Kidney (tissue), 14 donors: Measurements from ENCODE around the gene SRRM1. TPM values are rescaled to one million over a fixed set of nuclear protein-coding genes. Genes with fewer than 3 reads are reported as not detected.
"Not testable (repeated sequence)": the region's sequence is repeated elsewhere in the genome, so short reads cannot be mapped to it uniquely, and the experiment has no call there.

Source experiments
- DNase-seq, 5 donors: peaks; one replicate each; pipeline ENCODE4 v3.0.0-alpha.2; 2013 to 2020
- FAIRE-seq: peaks from 2 replicates; lab custom pipeline; 2012; peaks lifted over from hg19 to GRCh38; lab: Jason Lieb, UNC
- H3K27ac ChIP-seq, 2 donors: one replicate each; pipeline ENCODE4 v1.7.0; 2013; ENCODE audit warnings: low read depth in 2 of 2, low read length in 2 of 2, inconsistent platforms in 1 of 2
- H3K27me3 ChIP-seq: one replicate; pipeline ENCODE4 v1.7.1; 2013; ENCODE audit warnings: low read length, inconsistent platforms; ENCODE audit not compliant: control insufficient read depth, insufficient read depth
- H3K36me3 ChIP-seq, 3 donors: one replicate each; pipeline versions ENCODE4 v1.7.0 to v1.7.1; 2013; ENCODE audit warnings: low read length in 3 of 3, control low read depth in 1 of 3, inconsistent platforms in 1 of 3; ENCODE audit not compliant: insufficient read depth in 3 of 3, control insufficient read depth in 2 of 3
- H3K4me1 ChIP-seq, 3 donors: one replicate each; pipeline versions ENCODE4 v1.7.0 to v1.7.1; 2013; ENCODE audit warnings: low read length in 3 of 3, inconsistent platforms in 1 of 3, low read depth in 1 of 3; ENCODE audit not compliant: control insufficient read depth in 2 of 3, insufficient read depth in 2 of 3
- H3K4me3 ChIP-seq, 3 donors: one replicate each; pipeline versions ENCODE4 v1.7.0 to v1.8.1; 2013; ENCODE audit warnings: low read length in 3 of 3, control low read depth in 1 of 3, inconsistent platforms in 1 of 3
- H3K9ac ChIP-seq, 3 donors: one replicate each; pipeline versions ENCODE4 v1.7.0 to v1.7.1; 2013; ENCODE audit warnings: low read length in 3 of 3, control low read depth in 1 of 3, inconsistent platforms in 1 of 3
- H3K9me3 ChIP-seq, 3 donors: one replicate each; pipeline versions ENCODE4 v1.7.0 to v1.7.1; 2013; ENCODE audit warnings: low read length in 3 of 3, control low read depth in 1 of 3, inconsistent platforms in 1 of 3; ENCODE audit not compliant: control insufficient read depth in 2 of 3, insufficient read depth in 1 of 3
- intact Hi-C: fragments of 100-400 bp; cut with DNase I; formaldehyde crosslinking; loops from one replicate; pipeline ENCODE4 v1.11.1; 2022
- polyA plus RNA-seq: library from polyadenylated mRNA; stranded (reverse); fragments of 350-450 nt; fragmentation: Illumina TruSeq; extraction: RNeasy Lipid Tissue Mini Kit (QIAGEN cat#74804); gene quantifications from one replicate; pipeline ENCODE4 v1.2.3, GENCODE V29; 2014; ENCODE audit warnings: low read depth, low replicate concordance; ENCODE audit not compliant: insufficient read depth
- total RNA-seq: library from RNA; stranded (reverse); fragmentation: NEBNext Ultra II Directional; extraction: Animal tissue kit (Norgen Biotek cat#: 25700); gene quantifications from one replicate; pipeline ENCODE4 v1.2.1, GENCODE V29; 2021
- TF ChIP-seq, protein P1 (sequence below): IDR thresholded peaks from 3 replicates; pipeline ENCODE4 v1.5.1; 2012; ENCODE audit warnings: mild to moderate bottlenecking, moderate library complexity, borderline replicate concordance; ENCODE audit not compliant: insufficient read depth; ENCODE audit errors: extremely low read depth
- donor health status: control.
- donor health status: control.
- donor health status: control.
- donor health status: control.
- donor health status: control.
- donor health status: DM: yes; HTN: yes; CAD: no.
- donor health status: Normal renal cell carcinoma (clear cell type).

The SRRM1 gene
- total and polyA plus RNA-seq, 2 donors from 2014 or later: 21.1 to 123 TPM

GRCh38 chr1:24673341-24673740 is 30.2 kb downstream of the SRRM1 start:
- intact Hi-C loops: no loop called here
- Histone ChIP-seq H3K27ac (no peak overlapping the region), H3K36me3 (peaks cover 10 to 35% (median 30%) of the 10 kb centered on the region in 3 donors), H3K4me3 (no peak overlapping the region), H3K27me3 (no peaks in the 10 kb centered on the region), H3K4me1 (no peaks in the 10 kb centered on the region), H3K9ac (no peak overlapping the region), H3K9me3 (no peaks in the 10 kb centered on the region)
- FAIRE-seq (no peak), DNase-seq (no peak)
- TF ChIP-seq, protein P1, sequence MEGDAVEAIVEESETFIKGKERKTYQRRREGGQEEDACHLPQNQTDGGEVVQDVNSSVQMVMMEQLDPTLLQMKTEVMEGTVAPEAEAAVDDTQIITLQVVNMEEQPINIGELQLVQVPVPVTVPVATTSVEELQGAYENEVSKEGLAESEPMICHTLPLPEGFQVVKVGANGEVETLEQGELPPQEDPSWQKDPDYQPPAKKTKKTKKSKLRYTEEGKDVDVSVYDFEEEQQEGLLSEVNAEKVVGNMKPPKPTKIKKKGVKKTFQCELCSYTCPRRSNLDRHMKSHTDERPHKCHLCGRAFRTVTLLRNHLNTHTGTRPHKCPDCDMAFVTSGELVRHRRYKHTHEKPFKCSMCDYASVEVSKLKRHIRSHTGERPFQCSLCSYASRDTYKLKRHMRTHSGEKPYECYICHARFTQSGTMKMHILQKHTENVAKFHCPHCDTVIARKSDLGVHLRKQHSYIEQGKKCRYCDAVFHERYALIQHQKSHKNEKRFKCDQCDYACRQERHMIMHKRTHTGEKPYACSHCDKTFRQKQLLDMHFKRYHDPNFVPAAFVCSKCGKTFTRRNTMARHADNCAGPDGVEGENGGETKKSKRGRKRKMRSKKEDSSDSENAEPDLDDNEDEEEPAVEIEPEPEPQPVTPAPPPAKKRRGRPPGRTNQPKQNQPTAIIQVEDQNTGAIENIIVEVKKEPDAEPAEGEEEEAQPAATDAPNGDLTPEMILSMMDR: no peak

DNA sequence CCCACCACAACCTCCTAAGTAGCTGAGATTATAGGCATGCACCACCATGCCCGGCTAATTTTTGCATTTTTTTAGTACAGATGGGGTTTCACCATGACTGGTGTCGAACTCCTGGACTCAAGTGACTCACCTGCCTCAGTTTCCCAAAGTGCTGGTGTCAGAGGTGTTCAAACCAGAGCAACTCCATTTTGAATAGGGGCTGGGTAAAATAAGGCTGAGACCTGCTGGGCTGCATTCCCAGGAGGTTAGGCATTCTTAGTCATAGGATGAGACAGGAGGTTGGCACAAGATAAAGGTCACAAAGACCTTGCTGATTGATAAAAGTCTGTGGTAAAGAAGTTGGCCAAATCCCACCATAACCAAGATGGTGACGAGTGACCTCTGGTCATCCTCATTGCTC is 35.3 kb downstream of the SRRM1 start:
- H3K27ac ChIP-seq, H3K4me3 ChIP-seq, intact Hi-C loops, H3K9me3 ChIP-seq, FAIRE-seq, H3K9ac ChIP-seq, H3K4me1 ChIP-seq, H3K27me3 ChIP-seq, DNase-seq: not testable (repeated sequence)
- peaks cover 4 to 11% (median 10%) of the 10 kb centered on the region in 3 donors for H3K36me3 ChIP-seq

DNA sequence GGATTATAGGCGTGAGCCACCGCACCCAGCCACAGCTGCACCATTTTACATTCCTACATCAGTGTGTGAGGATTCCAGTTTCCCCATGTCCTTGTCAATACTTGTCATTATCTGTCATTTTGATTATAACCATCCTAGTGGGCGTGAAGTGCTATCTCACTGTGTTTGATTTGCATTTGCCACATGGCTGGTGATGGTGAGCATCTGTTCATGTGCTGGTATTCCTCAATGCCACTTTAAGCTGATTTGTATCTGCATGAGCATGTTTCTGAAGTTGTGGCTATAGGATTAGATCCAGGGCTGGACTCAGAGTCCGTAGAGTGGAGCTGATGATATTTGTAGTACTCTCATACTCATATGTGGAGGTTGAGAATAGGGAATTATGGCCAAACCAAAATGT is 36.6 kb downstream of the SRRM1 start:
- FAIRE-seq: no peak
- Histone ChIP-seq H3K36me3 (peaks cover 2 to 3% (median 2%) of the 10 kb centered on the region in 3 donors), H3K4me1 (no peaks in the 10 kb centered on the region), H3K27me3 (no peaks in the 10 kb centered on the region), H3K9ac (no peak overlapping the region), H3K9me3 (no peaks in the 10 kb centered on the region), H3K4me3 (no peak overlapping the region), H3K27ac (no peak overlapping the region)
- intact Hi-C loops: loop anchor here (5.0 kb wide), 1 partner anchor 158 kb away; no protein-coding TSS in a partner anchor
- TF ChIP-seq, protein P1: no peak
- DNase-seq: no peak

GRCh38 chr1:24683713-24684162 is 40.6 kb downstream of the SRRM1 start:
- H3K4me3 ChIP-seq: no peak overlapping the region
- H3K9ac ChIP-seq: no peak overlapping the region
- H3K36me3 ChIP-seq: no peaks in the 10 kb centered on the region
- TF ChIP-seq, protein P1: no peak
- no peaks in the 10 kb centered on the region for H3K27me3 ChIP-seq
- DNase-seq (no peak), FAIRE-seq (no peak)
- intact Hi-C loops: loop anchor here (5.0 kb wide), 1 partner anchor 154 kb away; no protein-coding TSS in a partner anchor
- H3K4me1 ChIP-seq: peaks cover 0 to 1% (median 0%) of the 10 kb centered on the region in 3 donors
- H3K27ac ChIP-seq: no peak overlapping the region
- no peaks in the 10 kb centered on the region for H3K9me3 ChIP-seq
